NCI-H82 treated with DMSO at 0.1 percent for 48 hours (cell line): ENCODE data around the gene MTFP1.
"Not testable (repeated sequence)": the region's sequence is repeated elsewhere in the genome, so short reads cannot be mapped to it uniquely, and the experiment has no call there.

Experiments used
- DNase-seq: peaks from one replicate; lab custom pipeline; 2025; ENCODE audit not compliant: unreplicated experiment; lab: John Stamatoyannopoulos, UW

MTFP1 gene

GRCh38 chr22:30452861-30453260 lies 27.3 kb downstream of the MTFP1 start:
- DNase-seq: no peak

- no peak for DNase-seq
These were observed 28.4 kb downstream of the MTFP1 start for GRCh38 chr22:30453731-30454510.

DNA sequence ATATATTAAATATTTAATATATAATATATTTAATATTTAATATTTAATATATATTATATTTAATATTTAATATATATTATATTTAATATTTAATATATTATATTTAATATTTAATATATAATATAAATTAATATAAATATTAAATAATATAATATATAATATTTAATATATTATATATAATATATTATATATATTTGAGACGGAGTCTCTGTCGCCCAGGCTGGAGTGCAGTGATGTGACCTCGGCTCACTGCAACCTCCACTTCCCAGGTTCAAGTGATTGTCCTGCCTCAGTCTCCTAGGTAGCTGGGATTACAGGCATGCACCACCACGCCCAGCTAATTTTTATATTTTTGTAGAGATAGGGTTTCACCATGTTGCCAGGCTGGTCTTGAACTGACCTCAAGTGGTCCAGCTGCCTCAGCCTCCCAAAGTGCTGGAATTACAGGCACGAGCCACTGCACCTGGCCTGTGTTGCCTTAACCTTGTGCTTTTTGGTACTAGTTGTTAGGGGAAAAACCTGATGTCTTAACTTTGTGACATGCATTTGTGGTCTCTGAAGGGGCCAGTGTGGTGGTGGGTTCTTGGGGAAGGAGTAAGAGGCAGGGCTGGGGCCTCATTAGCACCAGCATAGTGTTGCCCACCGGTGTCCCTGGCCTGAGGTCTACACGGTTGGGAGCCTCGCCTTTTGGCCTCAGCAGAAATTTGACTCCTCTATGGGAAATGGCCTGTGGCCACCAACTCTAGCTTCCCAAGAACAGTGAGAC lies 29.7 kb downstream of the MTFP1 start:
- DNase-seq: no peak

GRCh38 chr22:30457981-30458380 lies 32.4 kb downstream of the MTFP1 start:
- no peak for DNase-seq

- no peak for DNase-seq
These were observed 33.8 kb downstream of the MTFP1 start for GRCh38 chr22:30459181-30460052.

DNA sequence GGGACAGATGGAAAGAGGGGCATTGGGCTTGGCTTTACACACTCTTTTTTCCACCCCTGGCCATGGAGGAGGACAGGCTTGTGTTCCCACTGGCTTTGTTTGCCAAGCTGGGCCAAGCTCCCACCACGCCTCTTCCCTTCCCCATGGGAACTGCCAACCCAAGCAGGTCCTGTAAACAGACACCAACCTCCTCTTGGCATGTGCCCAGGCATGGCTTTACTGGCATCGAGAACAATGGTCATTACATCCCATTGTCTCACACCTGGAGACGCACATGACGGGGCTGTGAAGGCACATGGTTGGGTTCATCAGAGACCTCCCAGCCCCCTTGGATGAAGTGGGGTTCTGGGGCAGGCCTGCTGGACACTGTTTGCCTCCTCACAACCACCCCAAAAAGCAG lies 34.6 kb downstream of the MTFP1 start:
- no peak for DNase-seq

- not testable (repeated sequence) for DNase-seq
These were observed 35.0 kb downstream of the MTFP1 start for GRCh38 chr22:30460555-30460954.

DNA sequence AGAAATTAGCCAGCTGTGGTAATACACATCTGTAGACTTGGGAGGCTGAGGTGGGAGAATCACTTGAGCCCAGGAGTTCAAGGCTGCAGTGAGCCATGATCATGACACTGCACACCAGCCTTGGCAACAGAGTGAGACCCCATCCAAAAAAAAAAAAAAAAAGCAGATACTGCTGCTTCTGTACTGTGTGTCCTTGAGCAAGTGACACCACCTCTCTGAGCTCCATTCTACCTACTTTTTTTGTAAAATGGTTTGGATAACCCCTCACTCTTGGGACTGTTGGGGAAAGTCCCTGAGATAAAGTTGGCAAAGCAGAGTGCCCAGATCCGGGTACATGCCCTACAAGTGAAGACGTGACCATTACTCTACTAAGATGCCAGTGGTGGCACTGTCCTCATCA lies 43.6 kb downstream of the MTFP1 start:
- DNase-seq: no peak

DNA sequence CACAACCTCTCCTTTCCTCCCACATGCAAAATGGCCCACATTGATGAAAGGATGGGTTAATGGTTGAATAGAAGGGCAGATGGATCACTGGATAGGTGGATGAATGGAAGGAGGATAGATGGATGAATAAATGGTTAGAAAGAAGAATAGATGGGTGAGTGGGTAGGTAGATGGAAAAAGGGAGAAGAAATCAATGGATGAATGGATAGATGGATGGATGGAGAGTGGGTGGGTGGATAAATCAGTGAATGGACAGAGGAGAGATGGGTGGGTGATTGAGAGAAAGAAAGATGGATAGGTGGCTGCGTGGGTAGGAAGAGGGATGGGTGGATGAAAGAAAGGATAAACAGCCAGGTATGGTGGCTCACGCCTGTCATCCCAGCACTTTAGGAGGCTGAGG lies 45.1 kb downstream of the MTFP1 start:
- DNase-seq: no peak

- no peak for DNase-seq
These were observed 46.2 kb downstream of the MTFP1 start, which contains the start of gene SEC14L3 for GRCh38 chr22:30471616-30472318. Gene SEC14L3, minus strand, starts transcription at chr22:30472017. Its CDS starts 59 bp downstream, at chr22:30471958.

DNA sequence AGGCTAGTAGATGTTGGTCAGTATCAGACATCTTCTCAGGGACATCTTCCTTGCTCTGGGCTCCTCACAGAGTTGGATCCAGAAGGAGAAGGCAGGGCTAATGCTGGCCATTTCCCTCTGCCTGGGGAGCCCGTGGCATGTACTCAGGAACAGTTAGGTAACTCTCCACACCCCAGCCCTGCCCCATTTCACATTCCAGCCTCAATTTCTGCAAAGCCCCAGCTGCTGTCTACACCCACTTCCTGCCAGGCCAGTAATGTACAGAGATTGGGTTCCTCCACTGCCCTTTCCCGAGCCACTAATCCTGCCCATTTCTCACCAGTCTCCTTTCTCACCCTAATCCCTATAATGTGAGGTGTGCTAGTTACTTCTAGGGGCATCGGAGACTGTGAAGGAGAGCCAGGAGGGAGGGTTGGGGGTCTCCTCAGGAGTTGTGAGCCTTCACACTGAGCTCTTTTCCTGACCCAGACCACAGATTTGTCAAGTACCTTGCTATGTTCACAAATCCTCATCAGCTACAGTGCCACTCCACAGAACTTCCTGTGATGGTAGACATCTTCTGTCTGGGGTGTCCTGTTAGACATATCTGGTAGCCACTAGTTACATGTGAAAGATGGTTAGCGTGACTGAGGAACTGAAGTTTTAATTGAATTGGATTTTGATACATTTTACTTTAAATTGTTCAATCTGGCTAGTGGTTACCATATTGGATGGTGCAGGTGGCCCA lies 47.6 kb downstream of the MTFP1 start:
- no peak for DNase-seq

DNA sequence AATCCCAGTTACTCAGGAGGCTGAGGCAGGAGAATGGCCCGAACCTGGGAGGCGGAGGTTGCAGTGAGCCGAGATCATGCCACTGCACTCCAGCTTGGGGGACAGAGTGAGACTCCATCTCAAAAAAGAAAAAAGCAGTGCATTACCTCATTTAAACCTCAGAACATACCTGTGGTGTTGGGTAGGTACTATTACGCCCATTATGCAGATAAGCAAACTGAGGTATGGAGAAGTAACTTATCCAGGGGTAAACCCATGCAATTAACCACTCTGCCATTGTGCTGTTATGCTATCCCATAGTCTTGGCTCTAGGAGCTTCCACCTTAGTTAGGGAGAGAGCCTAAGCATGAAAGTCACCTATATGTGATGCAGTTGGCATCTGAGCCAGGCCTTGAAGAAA lies 48.6 kb downstream of the MTFP1 start:
- DNase-seq: no peak

DNA sequence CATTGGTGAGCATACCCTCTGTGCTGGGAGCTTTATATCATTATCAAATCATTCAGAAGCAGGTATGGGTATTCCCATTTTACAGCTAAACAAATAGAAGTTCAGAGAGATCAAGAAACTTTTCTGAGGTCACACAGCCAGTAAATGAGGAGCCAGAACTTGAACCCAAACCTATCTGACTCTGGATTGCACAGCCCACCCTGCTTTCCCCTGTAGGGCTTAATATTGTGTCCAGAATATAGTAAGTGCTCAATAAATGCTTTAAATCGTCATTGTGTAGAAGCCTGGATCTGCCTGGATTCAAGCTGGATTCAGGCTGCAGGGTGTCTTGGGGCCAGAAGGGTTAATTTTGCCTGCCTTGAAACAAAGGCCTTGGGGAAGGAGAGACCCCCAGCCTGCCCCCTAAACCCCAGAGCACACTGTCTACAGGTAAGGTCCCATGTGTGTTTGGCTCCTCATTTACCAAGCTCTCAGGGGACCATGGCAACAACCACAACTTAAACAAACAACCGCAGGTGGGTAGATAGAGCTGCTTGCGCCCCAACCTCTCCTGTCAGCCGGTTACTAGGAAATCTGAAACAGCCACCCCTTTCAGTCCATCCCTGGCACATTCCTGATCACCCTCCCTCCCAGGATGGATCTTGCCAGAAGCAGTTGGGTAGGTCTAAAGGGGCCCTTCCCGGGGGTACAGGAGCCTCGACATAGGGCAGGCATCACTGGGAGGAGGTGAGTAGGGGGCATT lies 49.3 kb downstream of the MTFP1 start:
- DNase-seq: no peak
